NK-92 treated with Interleukin-12 subunit alpha and Interleukin-12 subunit beta, amount 100 ng/mL, for 24 hours (cell line): ENCODE measurements around the gene OGT.

ENCODE experiments used
- DNase-seq: peaks from one replicate; lab custom pipeline; 2025; lab: John Stamatoyannopoulos, UW

OGT gene

DNA sequence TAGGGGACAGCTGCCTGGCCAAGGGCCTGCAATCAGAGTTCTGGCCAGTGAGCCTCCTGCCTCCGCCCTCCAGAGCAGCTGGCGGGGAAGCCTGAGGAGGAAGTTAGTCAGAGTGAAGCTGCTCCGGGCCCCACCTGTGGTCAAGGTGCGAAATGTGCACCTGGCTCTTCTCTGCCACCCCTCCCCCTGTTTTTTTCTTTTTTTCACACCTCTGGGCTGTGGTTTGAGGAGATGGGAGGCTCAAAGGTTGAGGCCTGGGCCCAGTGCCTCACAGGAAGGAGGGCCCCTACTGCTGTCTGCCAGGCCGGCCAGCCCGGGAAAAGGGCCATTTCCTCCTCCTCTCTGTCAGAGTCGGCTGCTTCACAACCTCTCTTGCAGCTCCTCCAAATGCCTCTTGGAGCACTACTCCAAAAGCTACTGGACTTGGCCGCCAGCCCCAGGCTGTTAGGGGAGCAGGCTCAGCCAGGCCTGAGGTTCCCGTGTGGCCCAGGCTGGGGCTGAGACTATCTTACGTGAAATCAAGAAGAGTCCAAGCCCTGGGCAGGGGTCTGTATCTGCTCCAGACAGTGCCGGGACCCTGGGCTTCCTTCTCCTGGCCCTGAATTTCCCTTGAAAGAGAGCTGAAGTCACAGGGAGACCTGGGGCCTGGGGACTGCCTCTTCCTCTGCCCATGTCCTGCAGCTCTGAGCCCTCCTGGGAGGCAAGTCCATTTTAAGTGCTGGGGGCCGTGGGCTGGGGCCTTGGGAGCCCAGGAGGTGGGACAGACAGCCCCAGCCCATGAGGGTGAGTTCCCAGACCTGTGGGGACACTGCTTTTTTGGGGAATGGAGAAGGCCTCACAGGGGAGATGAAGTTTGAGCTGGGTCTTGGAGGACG is 89.9 kb downstream of the OGT start:
- DNase-seq: peak; percentile 87

DNA sequence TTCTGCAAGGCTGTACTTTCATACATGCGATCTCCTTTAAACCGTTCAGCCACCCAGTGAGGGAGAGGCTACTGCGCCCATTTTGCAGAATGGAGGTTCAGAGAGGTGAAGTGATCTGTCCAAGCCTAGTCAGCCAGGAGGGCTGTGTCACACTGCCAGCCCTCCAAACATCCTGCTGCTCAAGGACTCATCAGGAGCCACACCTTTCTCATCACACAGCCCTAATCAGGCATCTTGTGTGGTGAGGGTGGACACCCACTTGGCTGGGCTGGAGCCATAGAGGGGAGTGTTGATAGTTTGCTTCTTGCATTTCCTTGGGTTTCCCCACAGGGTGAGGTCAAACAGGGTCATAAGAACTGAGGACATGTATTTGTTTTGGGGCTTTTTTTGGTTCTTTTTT is 90.8 kb downstream of the OGT start:
- DNase-seq: peak; percentile 34

DNA sequence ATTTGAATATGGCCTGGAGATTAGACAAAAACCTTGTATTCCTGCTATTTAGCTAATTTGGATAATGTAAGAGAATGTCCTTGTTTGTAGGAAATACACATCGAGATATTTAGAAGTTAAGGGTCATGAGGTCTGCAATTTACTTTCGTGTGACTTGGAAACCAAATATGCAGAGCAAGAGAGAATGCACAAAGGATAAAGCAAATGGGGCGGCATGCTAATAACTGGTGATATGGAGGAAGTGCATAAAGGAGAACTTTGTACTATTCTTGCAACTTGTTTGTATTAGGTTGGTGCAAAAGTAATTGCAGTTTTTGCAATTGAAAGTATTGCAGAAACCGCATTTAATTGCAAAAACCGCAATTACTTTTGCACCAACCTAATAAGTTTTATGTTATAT is 92.6 kb downstream of the OGT start:
- no peak for DNase-seq
